ENCODE measurements around the gene CRYBG3. TPM values are rescaled to one million over a fixed set of nuclear protein-coding genes. Genes with fewer than 3 reads are reported as not detected.

Gene CRYBG3
- total RNA-seq, 1 donor: 20.3 TPM

- Histone ChIP-seq H3K27me3 (ENCODE audit: insufficient read depth, low read length) (no peaks in the 10 kb centered on the region), H3K9me3 (ENCODE audit: low read depth, low read length) (no peaks in the 10 kb centered on the region), H3K27ac (ENCODE audit: low read depth, low read length) (no peak overlapping the region), H4K20me1 (ENCODE audit: insufficient read depth, low read length) (no peaks in the 10 kb centered on the region), H3K4me3 (ENCODE audit: insufficient read depth, low read length) (no peak overlapping the region), H3K79me2 (ENCODE audit: insufficient read depth, low read length) (no peaks in the 10 kb centered on the region), H3K36me3 (ENCODE audit: insufficient read depth, low read length) (peaks cover 17% of the 10 kb centered on the region), H3K4me2 (ENCODE audit: insufficient read depth, low read length) (no peak overlapping the region), H3K4me1 (ENCODE audit: insufficient read depth, low read length) (no peaks in the 10 kb centered on the region), H2AFZ (ENCODE audit: low read length) (no peak overlapping the region)
- DNase-seq (ENCODE audit: insufficient read length, low spot score, missing footprints): no peak
- TF ChIP-seq CTCF (IDR thresholded peaks at IDR 0.05; ENCODE audit: extremely low read depth, low read depth, low read length): no peak
Measured at GRCh38 chr3:97911459-97911858, 89.6 kb downstream of the CRYBG3 start.

GRCh38 chr3:97914388-97914787 lies 92.6 kb downstream of the CRYBG3 start:
- DNase-seq (ENCODE audit: insufficient read length, low spot score, missing footprints): peak; percentile 37
- no peak overlapping the region for H3K27ac ChIP-seq (ENCODE audit: low read depth, low read length)
- no peak overlapping the region for H3K4me2 ChIP-seq (ENCODE audit: insufficient read depth, low read length)
- no peak overlapping the region for H3K4me3 ChIP-seq (ENCODE audit: insufficient read depth, low read length)
- peaks cover 18% of the 10 kb centered on the region for H3K36me3 ChIP-seq (ENCODE audit: insufficient read depth, low read length)
- no peak for TF ChIP-seq CTCF (IDR thresholded peaks at IDR 0.05; ENCODE audit: extremely low read depth, low read depth, low read length)
- H2AFZ ChIP-seq (ENCODE audit: low read length): no peak overlapping the region
- H3K27me3 ChIP-seq (ENCODE audit: insufficient read depth, low read length): no peaks in the 10 kb centered on the region
- no peaks in the 10 kb centered on the region for H3K9me3 ChIP-seq (ENCODE audit: low read depth, low read length)
- H3K79me2 ChIP-seq (ENCODE audit: insufficient read depth, low read length): no peaks in the 10 kb centered on the region
- no peaks in the 10 kb centered on the region for H3K4me1 ChIP-seq (ENCODE audit: insufficient read depth, low read length)
- H4K20me1 ChIP-seq (ENCODE audit: insufficient read depth, low read length): no peaks in the 10 kb centered on the region

GRCh38 chr3:97916576-97916975 lies 94.8 kb downstream of the CRYBG3 start:
- DNase-seq (ENCODE audit: insufficient read length, low spot score, missing footprints): no peak
- Histone ChIP-seq H2AFZ (ENCODE audit: low read length) (no peak overlapping the region), H3K4me2 (ENCODE audit: insufficient read depth, low read length) (no peak overlapping the region), H3K9me3 (ENCODE audit: low read depth, low read length) (no peaks in the 10 kb centered on the region), H3K4me1 (ENCODE audit: insufficient read depth, low read length) (no peaks in the 10 kb centered on the region), H3K27ac (ENCODE audit: low read depth, low read length) (no peak overlapping the region), H4K20me1 (ENCODE audit: insufficient read depth, low read length) (no peaks in the 10 kb centered on the region), H3K4me3 (ENCODE audit: insufficient read depth, low read length) (no peak overlapping the region), H3K36me3 (ENCODE audit: insufficient read depth, low read length) (peaks cover 18% of the 10 kb centered on the region), H3K27me3 (ENCODE audit: insufficient read depth, low read length) (no peaks in the 10 kb centered on the region), H3K79me2 (ENCODE audit: insufficient read depth, low read length) (no peaks in the 10 kb centered on the region)
- no peak for TF ChIP-seq CTCF (IDR thresholded peaks at IDR 0.05; ENCODE audit: extremely low read depth, low read depth, low read length)

- no peaks in the 10 kb centered on the region for H3K4me1 ChIP-seq (ENCODE audit: insufficient read depth, low read length)
- no peak overlapping the region for H3K4me2 ChIP-seq (ENCODE audit: insufficient read depth, low read length)
- H4K20me1 ChIP-seq (ENCODE audit: insufficient read depth, low read length): no peaks in the 10 kb centered on the region
- peaks cover 12% of the 10 kb centered on the region for H3K36me3 ChIP-seq (ENCODE audit: insufficient read depth, low read length)
- no peak overlapping the region for H2AFZ ChIP-seq (ENCODE audit: low read length)
- H3K27me3 ChIP-seq (ENCODE audit: insufficient read depth, low read length): no peaks in the 10 kb centered on the region
- H3K4me3 ChIP-seq (ENCODE audit: insufficient read depth, low read length): no peak overlapping the region
- no peaks in the 10 kb centered on the region for H3K79me2 ChIP-seq (ENCODE audit: insufficient read depth, low read length)
- no peaks in the 10 kb centered on the region for H3K9me3 ChIP-seq (ENCODE audit: low read depth, low read length)
- no peak overlapping the region for H3K27ac ChIP-seq (ENCODE audit: low read depth, low read length)
- DNase-seq (ENCODE audit: insufficient read length, low spot score, missing footprints): no peak
- TF ChIP-seq CTCF (IDR thresholded peaks at IDR 0.05; ENCODE audit: extremely low read depth, low read depth, low read length): no peak
Measured at GRCh38 chr3:97917813-97918536, 96.2 kb downstream of the CRYBG3 start.

Measured in osteoblast (primary cell).